Activated gamma-delta T cell (primary cell): ENCODE data around the gene MXD1.

Source experiments
- DNase-seq: peaks from one replicate; lab custom pipeline; 2025; lab: John Stamatoyannopoulos, UW

Gene MXD1

DNA sequence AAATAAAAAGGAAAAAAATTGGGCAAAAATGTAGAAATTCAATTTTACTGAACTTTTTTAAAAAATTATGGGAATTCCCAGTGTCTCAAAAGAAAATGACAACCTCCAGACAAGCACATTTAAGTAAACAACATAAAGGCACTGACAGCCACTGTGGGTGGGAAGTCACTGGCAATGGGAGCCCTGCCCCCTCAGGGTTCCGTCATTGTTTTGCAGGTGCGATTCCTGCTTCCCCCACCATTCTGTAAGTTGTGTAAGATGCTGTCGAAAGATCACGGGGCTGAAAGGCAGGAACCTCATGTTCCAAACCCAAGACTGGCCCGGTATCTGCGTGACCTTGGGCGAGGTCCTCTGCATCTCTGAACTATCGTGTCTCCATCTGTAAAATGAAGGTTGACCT lies 62.3 kb downstream of the MXD1 start:
- no peak for DNase-seq

DNA sequence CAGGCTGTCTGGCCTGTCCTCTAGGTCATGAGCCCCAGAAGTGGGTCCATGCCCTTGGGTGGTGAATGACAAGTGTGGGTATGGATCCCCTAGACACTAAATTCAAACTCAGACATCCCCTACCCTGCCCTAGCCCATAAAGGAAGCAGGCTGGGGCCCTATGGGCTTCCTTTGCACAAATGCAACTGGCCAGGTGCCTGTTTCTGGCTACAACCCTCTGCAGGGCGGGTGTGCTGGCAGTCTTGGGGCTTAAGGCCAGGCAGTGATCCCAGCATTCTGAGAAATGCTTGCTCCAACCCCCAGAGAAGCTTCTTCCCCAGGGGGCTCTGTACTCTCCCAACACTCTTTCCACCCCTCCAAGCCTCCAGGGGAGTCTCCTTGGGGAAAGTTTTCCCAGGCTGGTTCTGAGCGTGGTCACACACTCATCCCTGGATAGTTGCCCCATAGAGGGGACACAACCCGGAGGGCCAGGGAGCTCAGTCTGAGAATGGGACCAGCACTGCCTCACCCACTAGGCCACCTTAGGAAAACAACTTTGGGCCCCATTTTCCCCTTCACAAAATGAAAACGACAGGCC lies 63.1 kb downstream of the MXD1 start:
- no peak for DNase-seq

DNA sequence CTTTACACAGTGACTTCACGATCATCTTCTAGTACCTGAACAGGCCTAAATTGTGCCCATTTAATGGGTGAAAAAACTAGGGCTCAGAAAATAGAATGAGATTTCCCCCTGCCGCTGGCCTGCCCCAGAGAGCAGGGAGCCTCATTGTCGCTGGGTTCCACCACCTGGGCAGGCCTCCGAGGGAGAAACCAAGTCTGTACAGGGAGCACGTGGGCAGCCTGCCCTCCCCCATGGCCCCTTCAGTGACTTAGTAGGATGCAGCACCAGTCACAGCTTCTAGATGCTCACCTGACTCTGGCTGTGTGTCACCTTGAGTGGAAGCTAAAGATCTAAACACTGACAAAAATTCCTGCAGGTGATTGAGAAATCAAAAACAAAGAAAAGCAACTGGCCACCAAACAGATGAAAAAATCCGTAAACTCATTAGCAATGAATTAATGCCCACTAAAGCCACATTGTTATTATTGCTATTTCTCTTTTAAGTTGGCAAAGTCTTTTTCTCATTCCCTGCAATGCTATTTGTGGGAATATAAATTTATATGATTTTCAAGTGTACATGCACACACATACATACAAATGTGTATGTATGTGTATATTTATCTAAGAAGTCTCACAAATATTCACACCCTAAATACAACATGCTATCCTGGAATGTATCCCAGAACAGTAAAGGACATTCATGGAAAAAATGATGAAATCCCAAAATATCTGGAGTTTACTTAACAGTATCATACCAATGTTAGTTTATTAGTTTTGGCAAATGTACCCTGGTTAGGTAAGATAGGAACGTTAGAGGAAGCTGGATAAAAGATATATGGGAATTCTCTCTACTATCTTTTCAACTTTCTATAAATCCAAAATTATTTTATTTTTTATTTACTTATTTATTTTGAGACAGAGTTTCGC lies 65.2 kb downstream of the MXD1 start:
- DNase-seq: no peak

DNA sequence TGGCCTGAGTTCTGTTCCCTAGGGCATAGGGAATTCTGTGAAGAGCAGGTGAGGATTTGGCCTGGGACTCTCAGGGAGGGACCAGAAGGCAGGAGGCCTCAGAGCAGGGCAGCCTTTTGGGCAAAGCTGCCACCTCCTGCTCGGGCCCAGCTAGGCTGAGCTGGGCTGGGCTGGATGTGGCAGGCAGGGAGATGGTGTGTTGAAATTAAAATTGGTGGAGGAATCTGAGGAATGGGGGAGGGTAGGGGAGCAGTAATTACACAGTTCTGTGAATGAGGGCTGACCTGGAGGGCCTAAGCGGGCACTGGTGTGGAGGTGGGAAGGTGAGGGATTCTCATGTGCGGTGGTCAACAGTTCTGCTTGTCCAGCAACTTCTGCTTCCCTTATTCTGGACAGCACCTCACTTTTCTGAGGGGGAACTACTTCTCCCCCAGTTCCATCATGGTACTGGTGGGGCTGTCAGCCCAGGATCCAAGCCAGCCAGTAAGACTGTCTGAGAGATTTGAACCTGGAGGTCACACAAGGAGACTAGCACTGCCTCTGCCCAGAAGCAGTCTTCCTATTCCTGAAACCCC lies 68.6 kb downstream of the MXD1 start:
- no peak for DNase-seq

DNA sequence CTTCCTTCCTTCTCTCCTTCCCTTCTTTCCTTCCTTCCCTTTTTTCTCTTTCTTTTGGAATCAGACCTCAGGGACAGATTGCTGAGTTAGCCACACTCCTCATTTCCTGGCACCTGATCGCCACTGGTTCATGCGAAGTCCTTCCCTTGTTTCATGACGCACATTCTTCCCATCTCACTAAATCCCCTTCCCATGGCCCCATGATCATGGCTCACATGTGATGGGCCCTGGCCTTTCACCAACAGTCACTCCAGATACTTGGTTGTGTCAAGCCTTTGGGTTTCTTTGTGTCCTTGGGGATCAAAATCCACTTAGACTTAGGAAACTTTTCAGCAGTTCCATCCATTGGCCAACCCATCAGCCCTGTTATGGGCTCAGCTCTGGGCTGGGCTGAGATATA lies 70.3 kb downstream of the MXD1 start:
- no peak for DNase-seq

DNA sequence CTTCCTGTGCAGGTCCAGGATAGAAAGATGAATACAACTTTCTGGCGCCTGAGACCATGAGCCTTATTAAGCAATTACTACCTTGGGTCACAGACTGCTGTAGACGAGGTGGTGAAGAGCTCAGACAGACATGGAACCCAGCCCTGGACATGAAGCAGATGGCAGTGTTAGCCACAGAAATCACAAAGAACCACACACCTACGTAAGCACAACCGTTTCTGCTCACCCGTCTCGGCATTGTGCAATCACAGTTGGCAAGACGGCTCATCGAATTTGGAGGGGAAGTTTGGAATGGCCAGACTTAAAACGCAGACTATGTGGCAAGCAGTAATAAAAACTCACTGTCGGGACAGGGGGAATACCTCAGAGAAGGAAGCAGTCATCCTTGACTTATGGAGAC lies 70.8 kb downstream of the MXD1 start:
- no peak for DNase-seq

DNA sequence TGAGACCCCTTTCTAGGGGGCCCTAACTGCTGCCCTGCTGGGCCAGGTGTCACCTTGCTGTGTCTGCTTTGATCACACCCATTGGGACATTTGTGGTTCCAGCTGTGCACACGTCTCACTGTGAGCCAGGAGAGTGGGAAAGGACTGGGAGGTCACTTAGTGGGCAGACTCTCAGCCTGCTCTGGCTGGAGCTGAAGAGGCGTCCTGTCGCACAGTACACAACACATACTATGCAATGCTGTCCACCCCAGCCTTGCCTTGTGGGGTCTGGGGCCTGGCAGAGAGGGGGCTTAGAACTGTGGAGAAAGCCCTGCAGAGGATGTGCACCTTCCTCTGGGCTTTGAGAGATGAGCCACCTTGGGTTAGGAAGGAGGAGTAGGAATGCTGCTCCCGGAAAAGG lies 71.8 kb downstream of the MXD1 start:
- no peak for DNase-seq

DNA sequence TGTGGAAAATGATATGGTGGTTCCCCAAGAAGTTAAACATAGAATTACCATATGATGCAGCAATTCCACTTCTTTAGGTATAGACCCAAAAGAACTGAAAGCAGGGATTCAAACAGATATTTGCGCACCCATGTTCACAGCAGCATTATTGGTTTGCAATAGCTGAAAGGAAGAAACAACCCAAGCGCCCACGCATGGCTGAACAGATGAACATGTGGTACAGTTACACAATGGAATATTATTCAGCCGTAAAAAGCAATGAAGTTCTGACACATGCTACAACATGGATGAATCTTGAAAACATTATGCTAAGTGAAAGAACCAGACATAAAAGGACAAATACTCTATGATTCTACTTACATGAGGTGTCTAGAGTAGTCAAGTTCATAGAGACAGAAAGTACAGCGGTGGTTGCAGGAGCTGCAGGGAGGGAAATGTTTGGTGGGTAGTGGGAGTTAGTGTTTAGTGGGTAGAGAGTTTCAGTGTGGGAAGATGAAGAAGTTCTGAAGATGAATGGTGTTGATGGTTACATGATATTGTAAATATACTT lies 73.3 kb downstream of the MXD1 start:
- no peak for DNase-seq

DNA sequence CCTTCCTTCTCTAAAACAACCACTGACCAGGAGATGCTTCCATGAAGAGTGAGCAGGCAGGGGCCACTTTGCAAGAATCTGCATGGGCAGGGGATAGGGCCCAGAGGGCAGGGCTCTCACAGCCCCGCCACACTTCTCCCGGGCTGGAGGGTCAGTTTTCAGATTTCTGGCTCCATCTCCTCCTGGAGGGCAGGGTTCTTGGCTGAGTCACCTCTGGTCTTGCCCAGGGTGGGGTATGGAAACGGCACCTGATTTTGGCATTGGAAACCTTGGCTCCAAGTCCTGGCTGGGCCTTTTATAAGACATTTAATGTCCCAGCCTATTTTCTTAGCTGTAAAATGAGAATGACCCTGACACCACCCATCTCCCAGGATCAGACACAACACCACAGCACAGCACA lies 74.1 kb downstream of the MXD1 start:
- no peak for DNase-seq

DNA sequence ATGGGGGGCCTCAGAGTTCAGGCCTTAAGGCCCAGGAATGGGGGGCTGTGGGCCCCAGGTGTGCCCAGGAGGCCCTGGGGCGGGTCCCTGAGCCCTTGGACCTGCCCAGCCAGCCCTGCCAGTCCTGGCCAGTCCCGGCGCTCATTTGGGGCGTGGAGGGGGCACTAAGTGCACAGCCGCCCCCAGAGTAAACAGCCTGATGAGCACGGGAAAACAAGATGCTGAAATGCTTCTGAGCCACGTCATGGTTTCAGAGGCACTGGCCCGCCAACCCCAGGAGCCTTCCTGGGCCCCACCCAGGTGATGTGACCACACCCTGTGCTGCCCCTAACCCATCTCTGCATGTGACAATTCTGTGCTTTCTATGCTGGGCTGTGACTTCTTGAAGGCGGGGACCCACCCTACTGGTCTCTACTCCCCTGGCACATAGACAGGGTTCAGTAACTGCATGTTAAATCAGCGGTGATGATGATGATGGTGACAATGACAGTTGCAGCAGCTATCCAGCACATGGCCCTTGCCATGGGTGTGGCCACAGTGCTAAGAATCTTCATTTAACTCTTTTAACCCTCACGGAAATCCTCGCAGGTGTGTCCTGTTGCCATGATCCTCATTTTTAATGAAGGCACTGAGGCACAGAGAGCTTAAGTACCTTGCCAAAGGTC lies 74.7 kb downstream of the MXD1 start:
- DNase-seq: no peak
